A673 (cell line): Measurements from ENCODE around the gene ISM1. TPM values are rescaled to one million over a fixed set of nuclear protein-coding genes. Genes with fewer than 3 reads are reported as not detected.

Experiments
- BruUV-seq: library from RNA; stranded (reverse); fragments of 400-500 nt; replicated peaks from 2 replicates; lab custom pipeline; 2021; lab: Mats Ljungman, UMichigan
- CTCF ChIA-PET: fragments of 300-600 bp; sonication (Branson Sonifier 250); formaldehyde crosslinking; loops from one replicate; lab custom pipeline; 2022; ENCODE audit warnings: antibody characterized with exemption; lab: Charles Lee
- POLR2A ChIA-PET: fragments of 300-600 bp; sonication (Branson Sonifier 250); formaldehyde crosslinking; loops from one replicate; lab custom pipeline; 2022; ENCODE audit warnings: antibody characterized with exemption; ENCODE audit not compliant: low non-redundant PET; lab: Charles Lee
- DNase-seq: peaks from one replicate; pipeline ENCODE4 v3.0.0-alpha.2; 2015; ENCODE audit warnings: low spot score
- H3K27ac ChIP-seq: fragments of 200-600 bp; sonication (generic); 2 replicates; pipeline ENCODE4 v1.5.1; 2016; ENCODE audit warnings: mixed run types, low read depth, mild to moderate bottlenecking, mixed read lengths, antibody characterized with exemption, low read length; ENCODE audit not compliant: poor library complexity, severe bottlenecking
- H3K27me3 ChIP-seq: fragments of 200-600 bp; sonication (generic); replicated peaks from 2 replicates; pipeline ENCODE4 v1.6.1; 2017; ENCODE audit warnings: mixed run types, low read depth, mild to moderate bottlenecking, mixed read lengths, antibody characterized with exemption, low read length; ENCODE audit not compliant: insufficient read depth, poor library complexity
- H3K36me3 ChIP-seq: fragments of 200-600 bp; sonication (generic); 2 replicates; pipeline ENCODE4 v1.6.1; 2016; ENCODE audit warnings: mixed run types, mild to moderate bottlenecking, mixed read lengths, antibody characterized with exemption, low read length; ENCODE audit not compliant: insufficient read depth, poor library complexity, severe bottlenecking
- H3K4me1 ChIP-seq: fragments of 200-600 bp; sonication (generic); 2 replicates; pipeline ENCODE4 v1.6.1; 2017; ENCODE audit warnings: mixed run types, mild to moderate bottlenecking, mixed read lengths, antibody characterized with exemption, low read length; ENCODE audit not compliant: insufficient read depth, poor library complexity, severe bottlenecking
- H3K4me3 ChIP-seq: fragments of 200-600 bp; sonication (generic); 2 replicates; pipeline ENCODE4 v1.5.1; 2016; ENCODE audit warnings: low read depth, mixed run types, mild to moderate bottlenecking, mixed read lengths, low read length; ENCODE audit not compliant: poor library complexity, severe bottlenecking
- H3K9me3 ChIP-seq: fragments of 200-600 bp; sonication (generic); 2 replicates; pipeline ENCODE4 v1.6.1; 2016; ENCODE audit warnings: mixed run types, low read depth, mild to moderate bottlenecking, mixed read lengths, antibody characterized with exemption, low read length; ENCODE audit not compliant: poor library complexity, severe bottlenecking
- EZH2 ChIP-seq: fragments of 200-600 bp; sonication (generic); IDR thresholded peaks from 2 replicates; pipeline ENCODE4 v1.6.1; 2017; ENCODE audit warnings: borderline replicate concordance, low read depth, mild to moderate bottlenecking, mixed read lengths, antibody characterized with exemption, low read length; ENCODE audit not compliant: poor library complexity, severe bottlenecking
- intact Hi-C: fragments of 100-400 bp; cut with micrococcal nuclease; formaldehyde crosslinking; loops from one replicate; pipeline ENCODE4 v1.10.0; 2022; ENCODE audit not compliant: unreplicated experiment
- total RNA-seq: library from RNA; stranded (reverse); gene quantifications from 2 replicates; pipeline ENCODE4 v1.2.3, GENCODE V29; 2021
- TF ChIP-seq, protein P1 (sequence below): fragments of 300-800, 200-600 bp; sonication (generic); conservative IDR thresholded peaks from 2 replicates; pipeline ENCODE4 v1.5.1; 2017; ENCODE audit warnings: low read depth, mild to moderate bottlenecking, antibody characterized with exemption, low read length, moderate library complexity, mixed read lengths

Gene ISM1
- total RNA-seq, 1 experiment from 2014 or later = 0.11 TPM

DNA sequence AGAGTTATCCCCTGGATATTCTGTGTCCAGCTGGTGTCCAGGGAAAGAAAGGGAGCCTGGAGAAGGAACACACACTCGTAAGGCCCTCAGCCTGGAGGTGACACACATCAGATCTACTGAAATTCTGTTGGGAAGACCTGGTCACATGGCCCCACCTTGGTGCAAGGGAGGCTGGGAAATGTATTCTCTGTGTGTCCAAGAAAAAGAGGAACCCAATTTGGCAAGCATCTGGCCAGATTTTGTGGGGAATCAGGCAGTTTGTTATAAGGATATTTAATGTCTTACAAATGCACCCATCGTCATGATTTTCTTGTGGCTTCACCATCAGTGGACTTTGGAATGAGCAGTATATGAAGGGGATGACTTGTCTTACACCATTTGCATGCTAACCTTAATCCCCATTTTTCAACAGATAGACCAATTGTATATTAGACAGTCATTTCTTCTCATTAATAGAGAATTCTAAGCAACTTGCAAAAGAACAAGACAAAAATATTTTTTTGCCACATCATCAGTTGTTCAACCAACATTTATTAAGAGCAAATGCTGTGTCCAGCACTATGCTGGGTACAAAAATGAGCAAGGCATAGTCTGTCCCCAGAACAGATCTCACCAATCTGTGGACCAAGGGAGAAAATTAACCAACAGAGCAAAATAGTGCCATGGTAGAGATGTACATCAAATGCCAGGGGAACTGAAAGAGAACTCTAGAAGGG lies 59.7 kb downstream of the ISM1 start:
- Histone ChIP-seq H3K36me3 (no peaks in the 10 kb centered on the region), H3K27me3 (no peaks in the 10 kb centered on the region), H3K4me1 (no peaks in the 10 kb centered on the region), H3K27ac (no peak overlapping the region), H3K4me3 (no peak overlapping the region), H3K9me3 (no peaks in the 10 kb centered on the region)
- no TSS peak for BruUV-seq
- ChIA-PET CTCF (no interaction called here), POLR2A (no interaction called here)
- DNase-seq = no peak
- intact Hi-C loops = no loop called here
- TF ChIP-seq, protein P1, sequence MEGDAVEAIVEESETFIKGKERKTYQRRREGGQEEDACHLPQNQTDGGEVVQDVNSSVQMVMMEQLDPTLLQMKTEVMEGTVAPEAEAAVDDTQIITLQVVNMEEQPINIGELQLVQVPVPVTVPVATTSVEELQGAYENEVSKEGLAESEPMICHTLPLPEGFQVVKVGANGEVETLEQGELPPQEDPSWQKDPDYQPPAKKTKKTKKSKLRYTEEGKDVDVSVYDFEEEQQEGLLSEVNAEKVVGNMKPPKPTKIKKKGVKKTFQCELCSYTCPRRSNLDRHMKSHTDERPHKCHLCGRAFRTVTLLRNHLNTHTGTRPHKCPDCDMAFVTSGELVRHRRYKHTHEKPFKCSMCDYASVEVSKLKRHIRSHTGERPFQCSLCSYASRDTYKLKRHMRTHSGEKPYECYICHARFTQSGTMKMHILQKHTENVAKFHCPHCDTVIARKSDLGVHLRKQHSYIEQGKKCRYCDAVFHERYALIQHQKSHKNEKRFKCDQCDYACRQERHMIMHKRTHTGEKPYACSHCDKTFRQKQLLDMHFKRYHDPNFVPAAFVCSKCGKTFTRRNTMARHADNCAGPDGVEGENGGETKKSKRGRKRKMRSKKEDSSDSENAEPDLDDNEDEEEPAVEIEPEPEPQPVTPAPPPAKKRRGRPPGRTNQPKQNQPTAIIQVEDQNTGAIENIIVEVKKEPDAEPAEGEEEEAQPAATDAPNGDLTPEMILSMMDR = no peak

DNA sequence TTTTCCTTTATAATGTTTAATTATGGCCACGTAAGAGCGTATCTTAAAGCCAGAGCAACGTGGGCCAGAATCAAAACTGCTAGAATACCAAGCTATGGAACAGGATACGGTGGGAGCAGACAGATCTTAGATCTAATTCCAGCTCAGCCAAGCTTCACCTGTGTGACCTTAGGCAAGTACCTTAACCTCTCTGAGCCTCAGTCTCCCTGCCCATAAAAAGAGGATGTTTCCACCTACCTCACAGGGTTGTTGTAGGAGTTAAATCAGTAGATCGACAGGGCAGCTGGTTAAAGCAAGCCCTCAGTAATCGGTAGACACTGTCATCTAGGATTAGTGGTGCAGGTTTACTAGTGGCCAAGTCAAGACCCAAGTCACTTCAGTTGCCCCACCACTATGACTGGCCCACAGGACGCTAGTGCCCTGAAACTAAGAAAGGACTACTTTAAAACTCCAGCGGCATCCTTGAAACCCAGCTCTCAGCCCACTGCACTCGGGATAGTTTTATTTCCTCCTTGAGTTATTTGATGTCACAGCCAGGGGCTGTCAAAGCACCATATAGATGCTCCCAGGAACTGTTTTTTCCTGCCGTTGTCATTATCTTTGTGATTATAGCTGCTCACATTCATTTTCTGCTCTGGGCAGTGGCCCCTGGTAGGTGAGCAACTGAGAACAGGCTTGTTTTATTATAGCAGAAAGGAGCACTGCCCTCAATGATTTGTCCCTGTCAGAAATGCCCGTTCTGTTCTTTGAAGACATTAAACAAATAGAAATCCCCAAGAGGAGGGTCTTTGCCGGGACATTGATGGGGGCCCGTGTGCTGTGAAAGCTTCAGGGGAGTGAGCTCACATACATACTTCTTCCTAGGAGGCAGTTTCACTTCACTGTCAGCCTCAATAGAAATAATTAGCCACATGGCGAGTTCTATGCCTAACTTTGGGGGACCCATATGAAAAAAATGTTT lies 63.1 kb downstream of the ISM1 start:
- ChIA-PET POLR2A (no interaction called here), CTCF (interaction anchor here (0.6 kb wide), 1 partner anchor 26 kb away, joined by 3 read pairs; no protein-coding TSS in a partner anchor)
- TF ChIP-seq, protein P1 = no peak
- no peak for TF ChIP-seq EZH2
- DNase-seq = no peak
- H3K4me3 ChIP-seq = no peak overlapping the region
- intact Hi-C loops = no loop called here
- H3K27me3 ChIP-seq = no peaks in the 10 kb centered on the region
- no TSS peak for BruUV-seq
- no peaks in the 10 kb centered on the region for H3K9me3 ChIP-seq
- H3K27ac ChIP-seq = no peak overlapping the region
- H3K36me3 ChIP-seq = no peaks in the 10 kb centered on the region
- no peaks in the 10 kb centered on the region for H3K4me1 ChIP-seq

DNA sequence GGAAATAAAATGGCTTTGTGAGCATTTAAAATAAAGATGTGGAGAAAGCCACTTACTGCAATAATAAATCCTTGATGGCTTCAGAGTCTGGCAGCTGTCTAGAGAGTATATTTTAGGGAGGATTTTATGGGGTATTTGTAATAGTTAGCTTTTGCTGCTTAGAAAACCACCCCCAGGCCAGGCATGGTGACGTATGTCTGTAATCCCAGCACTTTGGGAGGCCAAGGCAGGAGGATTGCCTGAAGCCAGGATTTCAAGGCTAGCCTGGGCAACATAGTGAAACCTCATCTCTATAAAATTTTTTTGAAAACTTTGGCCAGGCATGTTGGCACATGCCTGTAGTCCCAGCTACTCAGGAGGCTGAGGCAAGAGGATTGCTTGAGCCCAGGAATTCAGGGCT lies 63.8 kb downstream of the ISM1 start:
- BruUV-seq = no TSS peak
- no peak for DNase-seq
- H3K4me1 ChIP-seq = no peaks in the 10 kb centered on the region

More for the DNA sequence above, 63.8 kb downstream of the ISM1 start:
- Histone ChIP-seq H3K36me3 (no peaks in the 10 kb centered on the region), H3K27me3 (no peaks in the 10 kb centered on the region), H3K4me3 (no peak overlapping the region), H3K27ac (no peak overlapping the region), H3K9me3 (no peaks in the 10 kb centered on the region)
- intact Hi-C loops = no loop called here
- ChIA-PET POLR2A (no interaction called here), CTCF (interaction anchor here (0.6 kb wide), 1 partner anchor 27 kb away, joined by 3 read pairs; no protein-coding TSS in a partner anchor)
- TF ChIP-seq, protein P1 = no peak
- no peak for TF ChIP-seq EZH2
